Loucy (cell line): ENCODE measurements around the gene CCDC148.

Experiments
- H2AFZ ChIP-seq: fragments of 200-600 bp; sonication (generic); 2 replicates; pipeline ENCODE4 v1.6.0; 2016; ENCODE audit warnings: antibody characterized with exemption, mild to moderate bottlenecking, low read length, moderate library complexity
- H3F3A ChIP-seq: fragments of 200-600 bp; 2 replicates; pipeline ENCODE4 v1.6.0; 2016; ENCODE audit warnings: antibody characterized with exemption, low read depth, mild to moderate bottlenecking
- H3K27me3 ChIP-seq: fragments of 200-600 bp; sonication (generic); 2 replicates; pipeline ENCODE4 v1.6.1; 2014; ENCODE audit warnings: low read length, mild to moderate bottlenecking; ENCODE audit not compliant: insufficient read depth, poor library complexity, severe bottlenecking
- H3K36me3 ChIP-seq: fragments of 200-600 bp; sonication (generic); 2 replicates; pipeline ENCODE4 v1.6.1; 2016; ENCODE audit warnings: low read length; ENCODE audit not compliant: insufficient read depth
- H3K4me1 ChIP-seq: fragments of 200-600 bp; sonication (generic); 2 replicates; pipeline ENCODE4 v1.5.1; 2014; ENCODE audit warnings: low read length, mild to moderate bottlenecking; ENCODE audit not compliant: insufficient read depth, poor library complexity, severe bottlenecking
- H3K4me2 ChIP-seq: fragments of 200-600 bp; sonication (generic); 2 replicates; pipeline ENCODE4 v1.6.0; 2014; ENCODE audit warnings: antibody characterized with exemption, low read length, low read depth, mild to moderate bottlenecking; ENCODE audit not compliant: poor library complexity, severe bottlenecking
- H3K4me3 ChIP-seq: fragments of 200-600 bp; sonication (generic); 2 replicates; pipeline ENCODE4 v1.5.1; 2014; ENCODE audit warnings: low read length, mild to moderate bottlenecking, mixed read lengths; ENCODE audit not compliant: poor library complexity, severe bottlenecking
- H3K79me2 ChIP-seq: fragments of 200-600 bp; sonication (generic); 2 replicates; pipeline ENCODE4 v1.6.1; 2014; ENCODE audit warnings: low read length; ENCODE audit not compliant: insufficient read depth
- H3K9ac ChIP-seq: fragments of 200-600 bp; sonication (generic); 2 replicates; pipeline ENCODE4 v1.6.0; 2014; ENCODE audit warnings: mild to moderate bottlenecking, low read depth, low read length, moderate library complexity; ENCODE audit not compliant: poor library complexity, severe bottlenecking
- H3K9me2 ChIP-seq: fragments of 200-600 bp; sonication (generic); replicated peaks from 2 replicates; pipeline ENCODE4 v1.6.1; 2016; ENCODE audit warnings: low read depth, low read length, mixed read lengths
- H3K9me3 ChIP-seq: fragments of 200-600 bp; sonication (generic); 2 replicates; pipeline ENCODE4 v1.6.1; 2014; ENCODE audit warnings: mild to moderate bottlenecking, antibody characterized with exemption, low read length, low read depth; ENCODE audit not compliant: insufficient read depth
- H4K20me1 ChIP-seq: fragments of 200-600 bp; sonication (generic); 2 replicates; pipeline ENCODE4 v1.6.0; 2014; ENCODE audit warnings: antibody characterized with exemption, low read length, mild to moderate bottlenecking; ENCODE audit not compliant: insufficient read depth, poor library complexity, severe bottlenecking
- EZH2phosphoT487 ChIP-seq: fragments of 200-600 bp; IDR thresholded peaks from 2 replicates; pipeline ENCODE4 v1.6.1; 2018; ENCODE audit warnings: antibody characterized with exemption, mild to moderate bottlenecking, moderate library complexity, borderline replicate concordance
- TF ChIP-seq, protein P1 (sequence below): fragments of 200-600 bp; sonication (generic); conservative IDR thresholded peaks from 2 replicates; pipeline ENCODE4 v1.5.1; 2014; ENCODE audit warnings: mild to moderate bottlenecking, antibody characterized with exemption, low read length

Gene CCDC148

DNA sequence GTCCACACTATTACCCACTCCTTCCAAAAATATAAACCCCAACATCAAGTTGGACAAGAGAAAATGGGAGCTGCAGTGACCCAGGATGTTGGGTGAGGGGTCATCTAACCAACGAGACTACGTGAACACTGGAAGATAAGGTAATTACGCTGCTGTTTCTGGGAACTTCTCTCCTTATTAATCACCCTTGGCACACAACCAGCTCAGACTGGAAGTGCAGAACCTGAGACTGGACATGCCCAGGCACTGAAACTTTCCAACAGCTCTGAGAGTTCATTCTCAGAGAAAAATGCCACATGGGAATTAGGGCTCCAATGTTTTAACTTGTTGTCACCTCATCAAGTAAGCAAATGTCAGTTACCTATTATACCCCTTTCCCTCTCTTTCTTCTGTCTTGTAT lies 135.3 kb downstream of the CCDC148 start:
- Histone ChIP-seq H3K4me2 (no peak overlapping the region), H3K27me3 (no peaks in the 10 kb centered on the region), H3K9me2 (no peaks in the 10 kb centered on the region), H4K20me1 (no peaks in the 10 kb centered on the region), H3K9me3 (no peaks in the 10 kb centered on the region), H3K4me3 (no peak overlapping the region), H2AFZ (no peak overlapping the region), H3F3A (no peaks in the 10 kb centered on the region), H3K79me2 (no peaks in the 10 kb centered on the region), H3K9ac (no peak overlapping the region), H3K36me3 (no peaks in the 10 kb centered on the region), H3K4me1 (no peaks in the 10 kb centered on the region)
- TF ChIP-seq EZH2phosphoT487, result no peak
- TF ChIP-seq, protein P1, sequence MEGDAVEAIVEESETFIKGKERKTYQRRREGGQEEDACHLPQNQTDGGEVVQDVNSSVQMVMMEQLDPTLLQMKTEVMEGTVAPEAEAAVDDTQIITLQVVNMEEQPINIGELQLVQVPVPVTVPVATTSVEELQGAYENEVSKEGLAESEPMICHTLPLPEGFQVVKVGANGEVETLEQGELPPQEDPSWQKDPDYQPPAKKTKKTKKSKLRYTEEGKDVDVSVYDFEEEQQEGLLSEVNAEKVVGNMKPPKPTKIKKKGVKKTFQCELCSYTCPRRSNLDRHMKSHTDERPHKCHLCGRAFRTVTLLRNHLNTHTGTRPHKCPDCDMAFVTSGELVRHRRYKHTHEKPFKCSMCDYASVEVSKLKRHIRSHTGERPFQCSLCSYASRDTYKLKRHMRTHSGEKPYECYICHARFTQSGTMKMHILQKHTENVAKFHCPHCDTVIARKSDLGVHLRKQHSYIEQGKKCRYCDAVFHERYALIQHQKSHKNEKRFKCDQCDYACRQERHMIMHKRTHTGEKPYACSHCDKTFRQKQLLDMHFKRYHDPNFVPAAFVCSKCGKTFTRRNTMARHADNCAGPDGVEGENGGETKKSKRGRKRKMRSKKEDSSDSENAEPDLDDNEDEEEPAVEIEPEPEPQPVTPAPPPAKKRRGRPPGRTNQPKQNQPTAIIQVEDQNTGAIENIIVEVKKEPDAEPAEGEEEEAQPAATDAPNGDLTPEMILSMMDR, result no peak

DNA sequence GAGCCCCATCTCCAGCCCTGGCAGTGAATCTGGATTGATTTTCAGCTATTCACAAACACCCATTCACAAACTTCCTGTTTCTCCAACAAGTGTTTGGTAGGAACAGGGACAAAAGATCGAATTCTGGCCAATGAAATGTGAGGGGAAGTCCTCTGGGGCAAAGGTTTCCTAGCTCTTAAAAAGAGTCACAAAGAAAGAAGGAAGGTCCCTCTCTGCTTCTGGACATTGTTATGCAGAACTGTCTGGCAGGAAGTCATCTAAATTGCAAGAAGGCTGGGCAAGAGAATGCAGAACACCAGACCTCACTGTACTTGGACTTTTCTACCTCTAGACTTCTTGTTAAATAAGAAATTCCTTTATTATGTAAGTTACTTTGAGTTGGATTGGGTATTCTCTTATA lies 137.3 kb downstream of the CCDC148 start:
- Histone ChIP-seq H2AFZ (no peak overlapping the region), H3K4me3 (no peak overlapping the region), H3K27me3 (no peaks in the 10 kb centered on the region)

DNA sequence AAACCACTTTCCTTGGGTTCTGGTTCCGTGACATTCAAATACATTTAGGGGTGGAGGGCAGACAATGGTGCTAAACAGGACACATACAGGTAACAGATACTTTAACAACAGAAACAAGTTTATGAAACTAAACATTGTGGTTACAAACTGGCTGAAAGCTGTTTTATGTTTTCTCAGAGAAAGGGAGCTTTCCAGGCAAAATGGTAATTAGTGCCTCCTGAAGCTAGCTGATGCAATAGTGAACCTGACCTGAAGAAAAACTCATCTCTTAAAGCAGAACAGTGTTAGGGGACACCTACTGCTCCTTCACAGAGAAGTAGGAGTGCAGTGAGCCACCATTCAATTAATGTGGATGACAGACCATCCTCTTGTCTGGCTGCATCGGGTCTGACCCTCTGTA lies 138.9 kb downstream of the CCDC148 start:
- Histone ChIP-seq H3K4me1 (no peaks in the 10 kb centered on the region), H3K79me2 (no peaks in the 10 kb centered on the region), H3K9me3 (no peaks in the 10 kb centered on the region), H3K36me3 (no peaks in the 10 kb centered on the region), H3F3A (no peaks in the 10 kb centered on the region), H3K9ac (no peak overlapping the region), H3K4me2 (no peak overlapping the region), H4K20me1 (no peaks in the 10 kb centered on the region), H3K27me3 (no peaks in the 10 kb centered on the region), H3K4me3 (no peak overlapping the region), H2AFZ (no peak overlapping the region), H3K9me2 (no peaks in the 10 kb centered on the region)
- TF ChIP-seq, protein P1, result no peak
- no peak for TF ChIP-seq EZH2phosphoT487

More for the DNA sequence above, 137.3 kb downstream of the CCDC148 start:
- Histone ChIP-seq H3K36me3 (no peaks in the 10 kb centered on the region), H3K9me2 (no peaks in the 10 kb centered on the region), H3K4me2 (no peak overlapping the region), H3K9me3 (no peaks in the 10 kb centered on the region), H3K9ac (no peak overlapping the region), H3K79me2 (no peaks in the 10 kb centered on the region), H4K20me1 (no peaks in the 10 kb centered on the region), H3K4me1 (no peaks in the 10 kb centered on the region), H3F3A (no peaks in the 10 kb centered on the region)
- TF ChIP-seq, protein P1, result no peak
